GM12873 (cell line): Measurements from ENCODE around the gene SBF2.
A peak's percentile ranks its signal among the peaks of the same experiment; 100 is the strongest.

Experiments
- TF ChIP-seq, protein P1 (sequence below): IDR thresholded peaks from 2 replicates; pipeline ENCODE4 v1.5.1; 2012; ENCODE audit warnings: low read depth, mild to moderate bottlenecking, moderate library complexity, low read length, control low read depth; ENCODE audit not compliant: insufficient read depth; ENCODE audit errors: missing control alignments

SBF2 gene

GRCh38 chr11:9758637-9759518 lies 535.1 kb downstream of the SBF2 start:
- TF ChIP-seq, protein P1, sequence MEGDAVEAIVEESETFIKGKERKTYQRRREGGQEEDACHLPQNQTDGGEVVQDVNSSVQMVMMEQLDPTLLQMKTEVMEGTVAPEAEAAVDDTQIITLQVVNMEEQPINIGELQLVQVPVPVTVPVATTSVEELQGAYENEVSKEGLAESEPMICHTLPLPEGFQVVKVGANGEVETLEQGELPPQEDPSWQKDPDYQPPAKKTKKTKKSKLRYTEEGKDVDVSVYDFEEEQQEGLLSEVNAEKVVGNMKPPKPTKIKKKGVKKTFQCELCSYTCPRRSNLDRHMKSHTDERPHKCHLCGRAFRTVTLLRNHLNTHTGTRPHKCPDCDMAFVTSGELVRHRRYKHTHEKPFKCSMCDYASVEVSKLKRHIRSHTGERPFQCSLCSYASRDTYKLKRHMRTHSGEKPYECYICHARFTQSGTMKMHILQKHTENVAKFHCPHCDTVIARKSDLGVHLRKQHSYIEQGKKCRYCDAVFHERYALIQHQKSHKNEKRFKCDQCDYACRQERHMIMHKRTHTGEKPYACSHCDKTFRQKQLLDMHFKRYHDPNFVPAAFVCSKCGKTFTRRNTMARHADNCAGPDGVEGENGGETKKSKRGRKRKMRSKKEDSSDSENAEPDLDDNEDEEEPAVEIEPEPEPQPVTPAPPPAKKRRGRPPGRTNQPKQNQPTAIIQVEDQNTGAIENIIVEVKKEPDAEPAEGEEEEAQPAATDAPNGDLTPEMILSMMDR: peak; percentile 12

DNA sequence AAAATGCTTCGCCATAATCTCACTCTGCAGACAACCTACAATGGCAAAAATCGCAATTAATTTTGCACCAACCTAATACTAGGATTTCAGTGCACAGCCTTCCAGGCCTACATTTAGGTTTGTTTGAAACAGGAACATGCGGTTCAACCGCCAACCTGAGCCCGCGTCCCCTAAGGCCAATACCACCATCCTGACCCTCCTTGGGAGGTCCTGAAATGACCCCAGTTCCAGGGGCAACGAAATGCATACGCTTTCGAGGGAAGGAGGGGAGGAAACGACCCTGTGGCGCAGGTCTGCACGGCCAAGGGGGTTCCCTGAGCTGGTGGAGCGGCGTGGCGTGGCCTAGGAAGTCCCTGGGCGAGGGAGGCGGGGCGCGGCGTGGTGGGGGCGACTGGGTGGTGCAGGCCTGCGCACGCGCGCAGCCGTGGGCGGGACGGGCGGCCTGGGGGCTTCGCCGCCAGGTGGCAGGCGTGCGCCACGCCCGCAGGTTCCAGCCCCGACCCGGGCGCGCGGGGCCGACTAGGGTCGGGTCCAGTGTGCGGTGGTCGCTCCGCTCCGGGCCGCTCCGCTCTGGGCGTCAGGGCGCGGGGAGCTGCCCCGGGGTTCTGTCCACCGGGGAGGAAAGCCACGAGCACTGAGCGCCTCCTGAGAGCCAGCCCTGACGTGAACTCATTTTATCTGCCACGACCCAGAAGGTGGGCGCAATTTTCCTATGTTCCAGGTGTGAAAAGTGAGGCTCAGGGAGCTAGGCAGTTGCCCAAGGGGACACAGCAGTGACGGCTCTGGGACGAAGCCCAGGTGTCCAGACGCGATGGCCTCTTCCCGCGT lies 536.0 kb downstream of the SBF2 start:
- TF ChIP-seq, protein P1: peak; percentile 79

DNA sequence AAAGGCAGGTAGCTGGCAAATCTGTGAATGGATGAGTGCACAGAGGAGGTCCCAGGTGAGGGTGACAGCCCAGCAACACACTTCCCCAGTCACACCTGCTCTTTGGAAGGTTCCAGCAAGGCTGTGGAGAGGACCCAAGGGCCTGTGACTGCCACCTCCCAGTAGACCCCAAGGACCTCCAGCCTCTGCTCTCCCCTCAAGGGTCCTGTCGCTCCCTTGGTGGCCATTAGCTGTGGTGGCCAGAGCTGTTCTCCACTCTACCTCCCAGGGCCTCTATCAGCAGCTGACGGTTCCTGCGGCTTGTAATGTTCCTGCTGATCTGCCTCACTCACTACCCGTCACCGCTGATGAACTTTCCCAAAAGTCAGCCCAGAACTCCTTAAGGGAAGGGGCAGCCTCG lies 537.1 kb downstream of the SBF2 start:
- TF ChIP-seq, protein P1: no peak

- TF ChIP-seq, protein P1: no peak
Observed at GRCh38 chr11:9756461-9756860, 537.6 kb downstream of the SBF2 start.

GRCh38 chr11:9755561-9756185 lies 538.3 kb downstream of the SBF2 start:
- TF ChIP-seq, protein P1: no peak

DNA sequence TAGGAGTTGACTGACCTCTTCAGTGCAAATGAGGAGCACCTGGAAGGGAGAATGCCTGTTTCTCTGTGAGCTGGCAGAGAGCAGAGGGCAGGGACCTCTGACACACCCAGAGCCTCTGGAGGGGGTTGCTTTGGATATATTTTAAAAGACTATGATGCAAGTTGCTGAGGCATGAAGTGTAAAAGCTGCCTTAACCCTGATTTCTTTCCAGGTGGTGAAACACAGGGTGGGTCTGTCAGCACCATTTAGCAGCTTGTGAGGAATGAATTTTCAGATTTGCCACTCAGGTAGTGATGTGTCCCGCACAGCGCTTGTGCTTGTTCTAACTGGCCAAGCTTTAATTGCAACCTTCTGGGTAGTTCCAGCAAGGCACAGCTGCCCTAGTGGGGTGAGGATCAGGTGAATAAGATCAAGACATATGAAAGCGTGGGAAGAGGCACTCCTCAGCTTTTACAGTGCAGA lies 540.0 kb downstream of the SBF2 start:
- TF ChIP-seq, protein P1: no peak
